Adrenal gland (tissue), 12 donors: ENCODE results near the gene EFNA1. TPM values are rescaled to one million over a fixed set of nuclear protein-coding genes. Genes with fewer than 3 reads are reported as not detected.
"Not testable (repeated sequence)": the region's sequence is repeated elsewhere in the genome, so short reads cannot be mapped to it uniquely, and the experiment has no call there.

Experiments used
- DNase-seq, 7 donors: peaks; one replicate each; pipeline ENCODE4 v3.0.0-alpha.2; 2019 to 2020
- H3K27ac ChIP-seq, 5 donors: fragments of 200-600 bp; sonication (generic) in 4 of 5; 1 replicate in 3 of 5; 2 replicates in 2 of 5; pipeline versions ENCODE4 v1.5.1 to v1.8.0; 2016 to 2020; ENCODE audit warnings: mild to moderate bottlenecking in 1 of 5
- H3K27me3 ChIP-seq: fragments of 200-600 bp; 2 replicates; pipeline ENCODE4 v1.8.0; 2021
- H3K36me3 ChIP-seq, 2 donors: fragments of 200-600 bp; replicated peaks in 1 of 2; 1 replicate in 1 of 2; 2 replicates in 1 of 2; pipeline versions ENCODE4 v1.5.1 to v1.8.0; 2018 to 2022
- H3K4me1 ChIP-seq, 2 donors: fragments of 200-600 bp; replicated peaks in 1 of 2; 1 replicate in 1 of 2; 2 replicates in 1 of 2; pipeline versions ENCODE4 v1.5.1 to v1.8.0; 2018 to 2021
- H3K4me3 ChIP-seq, 4 donors: fragments of 200-600 bp; sonication (generic) in 3 of 4; one replicate each; pipeline ENCODE4 v1.5.1; 2016 to 2018
- H3K9me3 ChIP-seq, 3 donors: fragments of 200-600 bp; sonication (generic) in 1 of 3; replicated peaks in 1 of 3; 1 replicate in 2 of 3; 2 replicates in 1 of 3; pipeline versions ENCODE4 v1.5.1 to v1.8.0; 2016 to 2021
- POLR2A ChIP-seq, 2 donors: fragments of 450-650 bp; IDR thresholded peaks; one replicate each; pipeline ENCODE4 v1.6.1; 2017; ENCODE audit warnings: antibody characterized with exemption in 2 of 2, mild to moderate bottlenecking in 2 of 2, moderate library complexity in 1 of 2
- WGBS, 4 donors: extraction: QIAGEN DNeasy Blood & Tissue Kit in 2 of 4; methylation state at CpG; one replicate each; pipeline versions ENCODE4 v1.1.5 to v1.1.7; 2013 to 2017; 5-methylcytosine and 5-hydroxymethylcytosine counted together
- intact Hi-C, 2 donors: fragments of 100-400 bp; cut with DNase I; formaldehyde crosslinking; loops; one replicate each; pipeline versions ENCODE4 v1.14.1 to v1.15.0; 2022 to 2023
- polyA plus RNA-seq, 3 donors: library from polyadenylated mRNA; stranded (reverse); fragments of 200-250 nt in 2 of 3; fragments of 350-450 nt in 1 of 3; fragmentation: Illumina TruSeq in 1 of 3; extraction: RNeasy Lipid Tissue Mini Kit (QIAGEN cat#74804) in 1 of 3; gene quantifications; one replicate each; pipeline ENCODE4 v1.2.3, GENCODE V29; 2013 to 2014
- total RNA-seq, 9 donors: library from RNA; depleted of rRNA in 4 of 9; stranded (reverse); fragments of >200 nt in 4 of 9; fragments of 120-200 nt in 1 of 9; fragmentation: NEBNext Ultra II Directional in 1 of 9; extraction: Animal tissue kit (Norgen Biotek cat#: 25700) in 1 of 9; gene quantifications; one replicate each; pipeline versions ENCODE4 v1.1.0 to v1.2.4, GENCODE V29; 2013 to 2023
- TF ChIP-seq, protein P1 (sequence below), 6 experiments: fragments of 450-650 bp in 4 of 6; fragments of 200-600 bp in 2 of 6; sonication (generic) in 1 of 6; IDR thresholded peaks; 1 replicate in 5 of 6; 2 replicates in 1 of 6; pipeline versions ENCODE4 v1.5.1 to v1.8.0; 2016 to 2021; ENCODE audit warnings: antibody characterized with exemption in 6 of 6, mild to moderate bottlenecking in 2 of 6, moderate library complexity in 1 of 6
- donor health status: healthy with polysubstance abuse.
- donor health status: Bipolar disorder and iron deficiency.
- donor health status: DM: yes; HTN: yes; CAD: no.
- donor health status: DM: no; HTN: no; CAD: no.
- donor health status: DM: no; HTN: no; CAD: no.
- donor health status: DM: yes; HTN: yes; CAD: no.

Gene EFNA1
- total and polyA plus RNA-seq, 12 donors = 6.6 to 49.7 (median 28.9) TPM

DNA sequence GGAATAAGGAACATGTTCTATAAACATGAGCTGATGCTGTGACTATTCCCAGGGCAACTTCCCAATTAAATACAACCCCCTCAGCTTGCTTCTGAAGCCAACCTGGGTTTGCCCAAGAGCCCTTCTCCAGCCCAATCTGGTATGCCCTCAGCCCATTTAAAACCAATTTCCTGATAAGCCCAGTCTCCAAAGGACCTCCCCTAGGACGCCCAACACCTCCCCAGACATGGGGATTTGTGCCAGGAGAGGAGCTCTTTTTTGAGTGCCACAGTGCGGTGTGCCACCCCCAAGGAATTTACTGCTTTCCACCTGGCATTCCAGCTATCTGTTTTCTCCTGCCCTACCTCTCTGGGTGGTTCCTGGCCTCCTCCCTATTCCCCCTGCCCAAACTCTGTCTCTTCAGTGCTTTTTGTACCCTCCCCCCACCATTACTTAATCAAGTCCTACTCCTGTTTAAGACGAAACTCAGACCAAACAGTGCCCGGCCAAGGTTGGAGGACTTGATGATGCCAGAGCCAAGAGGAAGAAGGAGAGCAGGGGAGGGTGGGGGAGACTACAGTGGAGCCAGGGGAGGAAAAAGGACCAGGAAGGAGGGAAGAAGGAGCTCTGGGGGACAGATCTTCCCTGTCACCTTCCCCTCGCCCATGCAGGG, 11.4 kb upstream of the EFNA1 start:
- Histone ChIP-seq H3K9me3 (no peaks in the 10 kb centered on the region), H3K27me3 (no peaks in the 10 kb centered on the region), H3K27ac (no peak overlapping the region), H3K4me3 (no peak overlapping the region), H3K36me3 (no peaks in the 10 kb centered on the region), H3K4me1 (no peaks in the 10 kb centered on the region)
- intact Hi-C loops = no loop called here
- DNase-seq = no peak
- 56 to 70% (median 61%) methylated on average over 5 of the region's 5 CpGs for WGBS, 4 donors
- TF ChIP-seq, protein P1, sequence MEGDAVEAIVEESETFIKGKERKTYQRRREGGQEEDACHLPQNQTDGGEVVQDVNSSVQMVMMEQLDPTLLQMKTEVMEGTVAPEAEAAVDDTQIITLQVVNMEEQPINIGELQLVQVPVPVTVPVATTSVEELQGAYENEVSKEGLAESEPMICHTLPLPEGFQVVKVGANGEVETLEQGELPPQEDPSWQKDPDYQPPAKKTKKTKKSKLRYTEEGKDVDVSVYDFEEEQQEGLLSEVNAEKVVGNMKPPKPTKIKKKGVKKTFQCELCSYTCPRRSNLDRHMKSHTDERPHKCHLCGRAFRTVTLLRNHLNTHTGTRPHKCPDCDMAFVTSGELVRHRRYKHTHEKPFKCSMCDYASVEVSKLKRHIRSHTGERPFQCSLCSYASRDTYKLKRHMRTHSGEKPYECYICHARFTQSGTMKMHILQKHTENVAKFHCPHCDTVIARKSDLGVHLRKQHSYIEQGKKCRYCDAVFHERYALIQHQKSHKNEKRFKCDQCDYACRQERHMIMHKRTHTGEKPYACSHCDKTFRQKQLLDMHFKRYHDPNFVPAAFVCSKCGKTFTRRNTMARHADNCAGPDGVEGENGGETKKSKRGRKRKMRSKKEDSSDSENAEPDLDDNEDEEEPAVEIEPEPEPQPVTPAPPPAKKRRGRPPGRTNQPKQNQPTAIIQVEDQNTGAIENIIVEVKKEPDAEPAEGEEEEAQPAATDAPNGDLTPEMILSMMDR (IDR thresholded peaks at IDR 0.05) = no peak
- no peak for TF ChIP-seq POLR2A (IDR thresholded peaks at IDR 0.05)

DNA sequence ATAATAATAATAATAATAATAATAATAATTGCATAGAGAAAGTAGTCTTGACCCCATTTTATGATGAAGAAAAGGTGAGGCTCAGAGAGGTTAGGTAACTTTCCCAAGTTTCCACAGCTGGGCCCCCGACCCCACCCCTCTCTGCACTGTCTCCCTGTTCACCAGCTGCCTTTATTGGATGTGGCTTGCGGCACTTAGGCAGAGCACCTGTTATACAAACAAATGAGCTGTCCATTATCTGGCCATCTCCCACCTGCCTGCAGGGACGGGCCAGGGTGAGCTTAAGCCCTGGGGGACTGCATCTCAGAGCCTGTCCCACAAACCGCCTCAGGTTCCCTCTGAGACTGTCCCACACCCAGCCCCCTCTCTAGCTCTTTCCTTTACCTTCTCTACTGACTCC, 10.1 kb upstream of the EFNA1 start:
- no peak for DNase-seq
- H3K36me3 ChIP-seq = no peaks in the 10 kb centered on the region
- intact Hi-C loops = no loop called here
- H3K27ac ChIP-seq = no peak overlapping the region
- no peak for TF ChIP-seq POLR2A (IDR thresholded peaks at IDR 0.05)
- TF ChIP-seq, protein P1 (IDR thresholded peaks at IDR 0.05) = no peak
- WGBS, 4 donors = 66 to 81% (median 67%) methylated on average over 4 of the region's 4 CpGs
- H3K4me1 ChIP-seq = no peaks in the 10 kb centered on the region
- no peak overlapping the region for H3K4me3 ChIP-seq
- H3K9me3 ChIP-seq = no peaks in the 10 kb centered on the region
- no peaks in the 10 kb centered on the region for H3K27me3 ChIP-seq

DNA sequence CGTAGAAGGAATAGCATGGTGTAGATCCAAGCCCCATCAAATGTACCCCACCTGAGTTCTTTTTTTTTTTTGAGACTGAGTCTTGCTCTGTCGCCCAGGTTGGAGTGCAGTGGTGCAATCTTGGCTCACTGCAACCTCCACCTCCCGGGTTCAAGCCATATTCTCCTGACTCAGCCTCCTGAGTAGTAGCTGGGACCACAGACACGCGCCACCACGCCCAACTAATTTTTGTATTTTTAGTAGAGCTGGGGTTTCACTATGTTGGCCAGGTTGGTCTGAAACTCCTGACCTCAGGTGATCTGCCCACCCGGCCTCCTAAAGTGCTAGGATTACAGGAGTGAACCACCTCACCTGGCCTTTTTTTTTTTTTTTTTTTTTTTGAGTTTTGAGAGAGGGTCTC, 9.6 kb upstream of the EFNA1 start:
- H3K27me3 ChIP-seq, intact Hi-C loops, H3K4me1 ChIP-seq, H3K9me3 ChIP-seq, DNase-seq, H3K4me3 ChIP-seq, H3K36me3 ChIP-seq, H3K27ac ChIP-seq: not testable (repeated sequence)
- 83 to 90% (median 87%) methylated on average over 7 of the region's 7 CpGs for WGBS, 4 donors

DNA sequence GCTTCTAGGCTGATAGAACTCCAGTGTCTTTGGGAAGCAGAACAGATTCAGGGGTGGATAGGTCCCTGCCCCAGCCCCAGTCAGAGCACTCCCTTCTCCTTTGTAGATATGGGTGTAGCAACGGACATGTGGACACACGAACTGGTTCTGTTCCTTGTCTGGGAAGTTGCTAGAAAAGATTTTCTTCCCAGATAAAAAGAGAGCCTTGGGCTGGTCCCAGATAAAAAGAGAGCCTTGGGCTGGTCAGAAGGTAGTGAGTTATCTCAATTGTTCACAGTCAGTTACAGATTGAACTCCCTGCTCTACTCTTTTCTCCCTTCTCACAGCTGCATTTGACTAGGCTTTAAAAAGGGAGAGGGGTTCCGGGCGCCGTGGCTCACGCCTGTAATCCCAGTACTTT, 7.4 kb upstream of the EFNA1 start:
- WGBS, 4 donors = 43 to 65% (median 47%) methylated on average over 6 of the region's 6 CpGs
- no peaks in the 10 kb centered on the region for H3K36me3 ChIP-seq

More for the DNA sequence above, 7.4 kb upstream of the EFNA1 start:
- Histone ChIP-seq H3K27me3 (no peaks in the 10 kb centered on the region), H3K4me3 (no peak overlapping the region), H3K27ac (no peak overlapping the region), H3K4me1 (no peaks in the 10 kb centered on the region), H3K9me3 (no peaks in the 10 kb centered on the region)
- intact Hi-C loops = no loop called here
- no peak for DNase-seq
- no peak for TF ChIP-seq POLR2A (IDR thresholded peaks at IDR 0.05)
- TF ChIP-seq, protein P1 (IDR thresholded peaks at IDR 0.05) = no peak
